Ureter (tissue), 1 donor: ENCODE data around the gene RPS24. TPM values are rescaled to one million over a fixed set of nuclear protein-coding genes. Genes with fewer than 3 reads are reported as not detected.
"Not testable (repeated sequence)": the region's sequence is repeated elsewhere in the genome, so short reads cannot be mapped to it uniquely, and the experiment has no call there.

Source experiments
- DNase-seq: peaks from one replicate; pipeline ENCODE4 v3.0.0-alpha.2; 2020; ENCODE audit warnings: low spot score
- total RNA-seq: library from RNA; stranded (reverse); gene quantifications from one replicate; pipeline ENCODE4 v1.2.4, GENCODE V29; 2023
- donor health status: DM: yes; HTN: yes; CAD: no.

The RPS24 gene
- 2,044 TPM for total RNA-seq

DNA sequence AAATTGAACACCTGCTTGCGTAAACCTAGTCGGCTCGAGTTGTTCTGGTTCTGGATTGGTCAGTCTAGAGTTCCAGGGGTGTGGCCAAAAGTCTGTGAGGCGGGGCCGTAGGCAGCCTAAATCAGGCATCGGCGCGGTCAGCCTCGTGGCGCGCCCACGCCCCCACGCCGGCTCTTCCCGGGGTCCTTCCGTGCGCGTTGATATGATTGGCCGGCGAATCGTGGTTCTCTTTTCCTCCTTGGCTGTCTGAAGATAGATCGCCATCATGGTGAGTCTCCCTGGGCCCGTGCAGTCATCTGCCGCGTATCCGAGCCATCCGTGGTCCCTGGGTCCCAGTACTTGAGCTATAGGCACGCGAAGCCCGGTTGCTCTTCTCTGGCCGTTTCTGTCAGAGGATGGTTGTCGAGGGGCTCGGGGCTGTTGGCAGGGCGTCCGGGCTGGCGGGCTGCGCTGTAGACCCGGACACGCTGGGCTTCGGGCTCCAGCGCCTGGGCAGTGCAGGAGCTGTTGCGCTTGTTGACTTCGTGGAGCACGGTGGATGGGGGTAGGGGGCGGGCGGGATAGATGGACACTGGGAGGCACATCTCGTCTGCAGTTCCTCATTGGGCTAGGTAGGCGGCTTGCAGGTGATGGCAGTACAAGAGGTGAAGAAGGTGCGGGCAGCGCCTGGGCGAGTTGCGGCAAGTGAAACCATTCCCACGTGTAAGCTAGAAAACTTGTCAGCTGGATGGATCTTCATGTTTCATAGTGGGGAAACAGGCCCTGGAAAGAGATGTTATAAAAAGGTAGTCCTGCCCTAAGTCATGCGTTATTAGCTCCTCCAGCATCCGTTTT lies at the start of gene RPS24:
TSS of gene RPS24 (plus strand) at position 227 of the 834 bp plus-strand sequence. CDS start at position 266, 39 bp downstream.
- DNase-seq = peak; percentile 96

DNA sequence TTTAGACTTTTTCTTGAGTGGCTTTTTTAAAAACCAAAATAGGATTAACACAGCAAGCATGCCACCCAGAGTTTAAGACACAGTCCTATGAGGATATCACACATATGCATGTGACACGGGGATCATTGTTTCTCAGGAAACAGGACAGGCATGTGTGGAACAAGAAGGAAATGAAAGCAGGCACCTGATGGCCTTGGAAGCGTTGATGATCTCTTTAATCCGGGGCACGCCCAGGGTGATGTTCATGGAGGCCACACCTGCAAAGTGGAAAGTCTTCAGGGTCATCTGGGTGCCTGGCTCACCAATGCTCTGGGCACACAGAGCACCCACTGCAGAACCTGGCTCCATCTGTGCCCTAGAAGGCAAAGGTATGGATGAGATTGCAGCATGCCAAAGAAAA lies 48.7 kb upstream of the RPS24 start:
- no peak for DNase-seq

DNA sequence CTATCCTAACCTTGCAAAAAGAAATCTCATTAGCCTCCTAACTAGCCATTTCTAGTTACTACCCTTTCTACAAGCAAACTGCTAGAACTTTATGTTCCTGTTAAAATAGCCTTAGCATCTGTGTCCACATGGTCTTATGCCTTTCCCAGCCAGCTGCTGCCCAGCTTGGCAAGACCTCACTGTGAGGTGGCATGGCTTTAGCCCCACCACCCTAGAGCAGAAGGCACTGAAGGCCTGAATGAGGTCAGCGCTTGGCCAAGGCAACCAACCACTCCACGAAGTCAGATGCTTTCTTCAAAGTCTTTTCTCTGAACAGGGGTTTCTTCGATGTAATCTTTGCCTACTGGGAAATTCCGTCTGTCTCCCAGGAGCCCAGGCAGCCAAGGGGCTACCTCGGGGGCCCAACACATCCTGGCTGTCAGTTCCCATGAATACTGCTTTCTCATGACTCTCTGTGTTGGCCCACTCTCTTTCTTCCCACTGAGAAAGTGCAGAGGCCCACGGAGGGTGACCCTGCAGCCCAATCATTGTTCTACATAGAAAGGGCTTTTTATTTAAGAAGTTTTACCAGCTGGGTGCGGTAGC lies 45.9 kb upstream of the RPS24 start:
- DNase-seq = no peak

DNA sequence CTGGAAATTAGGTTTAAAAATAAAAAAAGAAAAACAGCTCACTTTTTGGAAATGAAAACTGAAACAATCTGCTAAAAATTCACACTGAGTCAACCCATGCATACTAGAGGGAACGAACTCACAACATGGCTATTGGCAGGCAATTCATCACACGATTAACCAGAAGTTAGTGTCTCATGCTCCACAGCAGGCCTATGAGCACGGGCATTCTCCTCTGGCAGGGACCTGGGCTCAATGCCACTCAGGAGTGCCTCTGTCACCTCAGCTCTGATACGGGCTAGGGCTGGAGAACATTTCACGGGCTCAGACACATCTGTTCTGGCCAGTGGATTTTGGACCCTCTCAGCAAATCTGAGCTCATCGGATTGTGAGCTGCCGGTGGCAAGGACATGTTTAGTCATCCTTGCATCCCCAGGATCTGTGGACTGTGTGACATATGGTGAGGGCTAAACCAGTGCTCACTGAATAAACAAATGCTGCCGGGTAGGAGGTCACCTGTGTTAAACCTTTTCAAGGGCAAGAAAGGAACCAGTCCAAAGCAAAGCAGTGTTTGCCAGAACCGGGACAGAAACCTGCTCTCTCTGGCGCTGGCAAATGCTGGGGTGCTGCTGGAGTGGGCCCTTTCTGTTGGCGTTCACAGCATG lies 44.5 kb upstream of the RPS24 start:
- no peak for DNase-seq

DNA sequence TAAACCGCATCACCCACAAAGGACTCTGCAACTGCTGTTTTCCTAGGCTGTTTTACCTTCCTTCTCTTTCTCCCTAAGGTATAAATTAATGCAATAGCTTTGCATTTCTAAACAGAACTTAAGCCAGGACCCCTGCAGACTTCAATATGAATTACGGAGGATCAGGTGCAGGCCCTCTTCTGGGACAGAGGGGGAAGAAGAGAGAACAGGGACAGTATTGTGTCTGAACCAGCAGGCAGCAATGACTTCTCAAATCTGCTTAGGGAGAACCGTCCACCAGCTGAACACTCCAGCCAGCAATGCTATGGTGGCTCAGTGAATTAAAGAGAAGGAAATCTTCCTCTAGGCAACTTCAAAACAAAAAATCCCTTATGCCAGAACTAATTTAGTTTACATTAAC lies 40.0 kb upstream of the RPS24 start:
- DNase-seq = no peak

DNA sequence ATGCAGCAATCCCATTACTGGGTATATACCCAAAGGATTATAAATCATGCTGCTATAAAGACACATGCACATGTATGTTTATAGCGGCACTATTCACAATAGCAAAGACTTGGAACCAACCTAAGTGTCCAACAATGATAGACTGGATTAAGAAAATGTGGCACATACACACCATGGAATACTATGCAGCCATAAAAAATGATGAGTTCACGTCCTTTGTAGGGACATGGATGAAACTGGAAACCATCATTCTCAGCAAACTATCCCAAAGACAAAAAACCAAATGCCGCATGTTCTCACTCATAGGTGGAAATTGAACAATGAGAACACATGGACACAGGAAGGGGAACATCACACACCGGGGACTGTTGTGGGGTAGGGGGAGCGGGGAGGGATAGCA lies 34.9 kb upstream of the RPS24 start:
- not testable (repeated sequence) for DNase-seq

DNA sequence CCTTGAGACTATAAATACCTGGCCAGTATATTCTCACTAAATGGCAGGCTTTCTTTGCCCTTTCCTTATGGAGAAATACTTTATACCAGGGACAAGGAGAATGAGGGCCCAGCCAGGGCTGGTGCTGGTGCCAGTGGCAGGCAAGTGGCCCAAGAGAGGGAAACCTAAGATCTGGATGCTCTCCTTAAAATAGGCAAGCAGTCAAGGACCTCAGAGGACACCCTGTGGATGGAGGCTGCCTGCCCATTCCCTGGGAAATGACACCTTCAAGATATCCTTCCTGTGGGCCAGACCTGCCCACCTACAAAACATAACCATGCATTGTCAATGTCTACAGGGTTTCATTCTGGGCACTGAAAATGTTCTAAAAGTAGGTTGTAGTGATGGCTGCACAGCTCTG lies 33.5 kb upstream of the RPS24 start:
- DNase-seq = no peak

DNA sequence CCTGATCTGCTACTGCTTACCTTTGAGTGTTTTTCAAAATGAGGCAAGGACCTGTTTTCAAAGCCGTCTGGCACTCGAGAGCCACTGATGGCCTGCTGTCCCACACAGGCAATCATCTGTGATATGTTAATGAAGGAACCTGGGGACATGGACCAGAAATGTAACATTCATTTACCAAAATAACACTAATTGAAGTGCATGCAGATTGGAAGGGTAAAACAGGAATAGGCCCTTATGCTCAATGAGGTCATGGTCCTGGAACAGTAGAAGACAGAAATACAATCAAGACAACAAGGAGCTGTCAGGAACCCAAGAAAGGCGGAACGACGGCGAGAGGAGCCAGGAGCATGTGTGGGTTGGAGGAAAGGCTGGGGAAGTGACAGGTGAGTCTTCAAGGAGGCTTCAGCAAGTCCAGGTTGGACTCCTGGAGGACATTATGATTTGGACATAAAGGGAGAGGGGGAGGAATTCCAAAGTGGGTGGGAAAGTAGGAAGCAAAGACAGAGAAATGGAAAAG lies 32.6 kb upstream of the RPS24 start:
- DNase-seq = no peak

DNA sequence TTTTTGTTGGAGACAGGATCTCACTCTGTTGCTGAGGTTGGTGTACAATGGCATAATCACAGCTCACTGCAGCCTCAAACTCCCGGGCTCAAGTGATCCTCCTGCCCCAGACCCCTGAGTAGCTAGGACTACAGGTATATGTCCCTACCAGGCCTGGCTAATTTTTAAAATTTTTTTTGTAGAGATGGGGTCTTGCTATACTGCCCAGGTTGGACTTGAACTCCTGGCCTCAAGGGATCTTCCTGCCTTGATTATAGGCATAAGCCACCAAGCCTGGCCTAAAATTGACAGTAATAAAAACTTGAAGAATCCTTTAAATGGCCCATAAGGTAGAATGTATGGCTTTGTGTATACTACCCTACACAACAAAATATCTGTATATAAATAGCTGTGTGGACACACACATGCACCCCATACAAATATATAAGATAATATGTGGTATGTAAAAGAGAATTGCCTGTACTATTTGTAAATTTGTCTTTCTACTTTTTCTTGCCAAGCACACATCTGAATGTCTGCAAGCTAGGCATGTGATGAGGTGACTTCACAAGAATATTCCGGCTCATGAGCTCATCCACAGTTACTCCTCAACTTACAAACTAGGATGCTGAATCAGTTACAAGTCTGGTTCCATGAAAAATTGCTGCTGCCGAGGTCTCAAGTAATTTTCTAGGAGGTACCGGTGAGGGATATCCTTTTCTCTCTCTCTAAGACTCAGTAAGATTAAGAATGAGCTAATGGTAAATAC lies 30.9 kb upstream of the RPS24 start:
- DNase-seq = no peak

DNA sequence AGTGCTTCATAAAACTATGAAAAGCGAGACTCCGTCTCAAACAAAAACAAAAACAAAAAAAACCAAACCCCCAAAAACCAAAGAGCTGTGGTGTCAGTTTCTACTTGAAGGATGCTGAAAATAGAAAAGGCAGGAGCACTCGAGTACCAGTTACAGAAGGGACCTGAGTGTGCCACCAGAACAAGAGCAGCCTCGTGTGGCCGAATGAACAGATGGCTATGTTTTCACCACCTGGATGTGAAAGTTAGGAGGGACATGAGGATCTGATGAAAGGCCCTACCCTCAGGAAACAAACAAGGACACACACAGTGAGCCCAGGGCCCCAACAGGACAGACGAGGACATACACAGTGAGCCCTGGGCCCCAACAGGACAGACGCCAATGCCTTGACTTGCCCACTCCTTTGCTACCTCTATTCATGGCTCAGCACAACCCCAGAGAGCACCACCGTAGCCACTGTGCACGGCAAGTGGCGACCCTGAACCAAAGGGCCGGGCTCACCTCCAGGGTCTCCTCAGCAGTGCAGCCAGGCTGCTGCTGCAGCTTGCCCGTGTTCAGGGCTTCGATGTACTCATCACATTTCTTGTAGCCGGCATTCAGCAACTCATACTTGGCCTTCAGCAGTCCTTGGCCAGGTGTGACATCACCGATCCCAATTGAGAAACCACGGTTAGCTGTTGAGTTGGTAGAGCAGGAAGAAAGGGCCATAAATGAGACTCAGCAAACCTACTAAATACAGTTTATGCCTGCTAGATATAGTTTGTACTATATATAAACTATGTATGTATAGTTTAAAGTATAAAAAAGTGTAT lies 29.2 kb upstream of the RPS24 start:
- no peak for DNase-seq

DNA sequence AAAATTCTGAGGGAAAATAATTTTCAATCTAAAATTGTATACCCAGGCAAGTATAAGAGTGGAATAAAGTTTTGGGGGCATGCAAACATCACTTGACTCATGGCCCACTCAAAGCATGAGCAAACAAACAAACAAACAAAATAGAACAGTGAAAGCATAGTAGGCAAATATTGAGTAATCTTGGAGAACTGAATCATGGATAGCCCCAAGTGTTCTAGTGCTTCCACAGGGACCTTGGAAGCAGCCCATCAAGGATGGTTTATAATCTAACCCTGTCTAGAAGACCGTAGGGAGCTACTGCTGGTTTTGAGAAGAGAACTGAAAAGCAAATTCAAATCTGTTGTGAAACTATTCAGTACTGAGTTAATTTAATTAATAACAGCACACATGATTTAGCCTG lies 26.5 kb upstream of the RPS24 start:
- DNase-seq = no peak

DNA sequence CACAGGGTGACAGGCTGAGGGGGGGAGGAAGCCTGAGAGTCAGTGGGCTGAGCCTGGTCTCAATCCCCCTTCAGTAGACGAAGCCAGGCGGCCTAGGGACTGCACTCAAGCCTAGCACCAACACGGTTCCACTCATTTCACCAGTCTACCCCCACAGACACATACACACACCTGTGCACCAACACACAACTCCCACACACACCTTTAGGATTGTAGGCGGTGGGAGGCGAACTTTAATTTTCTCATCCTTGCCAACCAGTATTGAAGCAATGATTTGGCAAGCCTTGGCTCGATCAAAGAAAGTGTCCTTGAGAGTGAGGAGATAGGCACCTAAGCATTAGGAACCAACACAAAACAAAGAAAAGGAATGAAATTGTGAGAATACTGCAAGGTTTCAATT lies 24.0 kb upstream of the RPS24 start:
- DNase-seq = no peak

DNA sequence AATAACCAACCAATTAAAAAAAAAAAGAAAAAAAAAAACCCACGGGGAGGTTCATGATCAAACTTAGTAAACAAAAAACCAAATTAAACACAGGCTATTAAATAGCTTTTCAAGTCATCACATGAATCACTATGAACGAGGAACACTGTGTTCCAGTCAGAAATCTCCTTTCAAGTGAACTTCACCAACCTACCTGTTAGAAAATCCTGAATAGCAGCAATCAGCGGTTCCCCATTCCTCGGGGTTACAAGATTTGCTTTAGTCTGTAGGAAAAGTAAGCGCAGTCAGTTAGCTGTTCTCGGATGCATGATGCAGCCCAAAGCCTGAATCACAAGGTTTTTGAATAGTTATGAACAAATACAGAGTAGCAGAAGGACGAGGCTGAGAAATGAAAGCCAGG lies 23.4 kb upstream of the RPS24 start:
- DNase-seq = no peak

DNA sequence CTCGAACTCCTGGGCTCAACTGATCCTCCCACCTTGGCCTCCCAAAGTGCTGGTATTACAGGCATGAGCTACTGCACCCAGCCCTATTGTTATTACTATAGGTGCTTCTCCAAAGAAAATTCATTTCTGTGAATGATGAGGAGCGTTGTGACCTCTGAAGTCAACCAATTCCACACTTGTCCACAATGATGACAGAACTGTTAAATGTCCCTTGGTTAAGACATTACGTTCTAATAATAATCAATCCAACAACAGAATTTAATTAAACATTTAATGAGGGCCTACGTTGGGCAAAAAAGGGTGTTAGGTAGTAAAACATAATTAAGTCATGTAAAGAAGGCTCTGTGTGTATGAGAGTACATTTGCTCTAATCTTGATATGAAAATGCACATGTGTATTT lies 22.6 kb upstream of the RPS24 start:
- no peak for DNase-seq

DNA sequence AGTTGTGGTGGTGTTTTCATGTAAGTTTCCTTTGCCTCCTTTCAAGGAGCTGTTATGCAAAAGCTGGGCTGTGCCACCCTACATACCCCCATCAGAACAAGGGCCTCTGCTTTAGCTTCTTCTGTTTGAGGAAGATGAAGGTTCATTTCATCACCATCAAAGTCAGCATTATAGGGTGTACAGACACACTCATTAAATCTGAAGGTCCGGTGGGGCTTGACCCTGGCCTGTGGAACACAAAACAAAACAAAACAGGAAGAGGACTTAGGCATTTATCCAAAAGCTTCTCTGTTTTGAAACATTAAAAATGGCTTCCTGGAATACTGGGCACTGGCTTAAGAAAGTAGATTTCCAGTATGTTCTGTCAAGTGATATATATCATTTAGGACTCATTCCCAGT lies 20.1 kb upstream of the RPS24 start:
- DNase-seq = no peak

DNA sequence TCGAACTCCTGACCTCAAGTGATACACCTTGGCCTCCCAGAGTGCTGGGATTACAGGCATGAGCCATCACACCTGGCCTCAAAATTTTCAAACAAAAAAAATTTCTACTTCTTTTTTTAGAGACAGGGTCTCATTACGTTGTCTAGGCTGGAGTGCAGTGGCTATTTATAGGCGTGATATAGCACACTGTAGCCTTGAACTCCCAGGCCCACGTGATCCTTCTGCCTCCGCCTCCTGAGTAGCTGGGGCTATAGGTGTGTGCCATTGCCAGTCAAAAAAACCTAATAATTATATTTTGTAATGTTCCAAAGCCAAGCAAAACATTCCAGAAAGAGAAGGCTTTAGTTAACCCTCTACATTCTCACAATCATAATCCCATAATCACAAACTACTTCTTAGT lies 18.1 kb upstream of the RPS24 start:
- DNase-seq = no peak

DNA sequence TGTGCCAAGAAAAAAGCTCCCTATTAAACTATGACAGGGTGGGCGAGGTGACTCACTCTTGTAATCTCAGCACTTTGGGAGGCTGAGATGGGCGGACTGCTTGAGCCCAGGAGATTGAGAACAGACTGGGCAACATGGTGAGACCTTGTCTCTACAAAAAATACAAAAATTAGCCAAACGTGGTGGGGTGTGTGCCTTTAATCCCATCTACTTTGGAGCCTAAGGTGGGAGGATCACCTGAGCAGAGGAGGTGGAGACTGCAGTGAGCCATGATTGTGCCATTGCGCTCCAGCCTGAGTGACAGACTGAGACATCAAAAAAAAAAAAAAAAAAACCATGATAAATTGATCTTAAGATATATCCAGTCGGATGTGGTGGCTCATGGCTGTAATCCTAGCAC lies 15.8 kb upstream of the RPS24 start:
- no peak for DNase-seq

DNA sequence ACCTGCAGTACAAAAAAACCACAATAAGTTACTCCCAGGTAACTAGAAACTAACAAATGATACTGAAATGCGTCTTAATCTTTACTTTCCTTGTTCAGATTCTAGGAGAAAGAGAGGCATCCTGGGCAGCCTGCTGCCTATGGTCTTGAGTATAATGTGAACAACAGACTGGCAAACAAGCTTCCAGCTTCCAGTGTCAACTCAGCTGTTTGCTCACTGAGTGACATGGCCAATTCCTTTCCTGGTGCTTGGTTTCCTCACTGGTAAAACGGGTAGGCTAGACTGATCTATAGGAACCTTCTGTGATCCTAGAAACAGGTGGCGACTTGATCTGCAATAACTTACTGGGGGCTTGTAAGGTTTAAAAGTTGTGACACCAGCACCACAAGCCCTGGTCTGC lies 14.4 kb upstream of the RPS24 start:
- no peak for DNase-seq

DNA sequence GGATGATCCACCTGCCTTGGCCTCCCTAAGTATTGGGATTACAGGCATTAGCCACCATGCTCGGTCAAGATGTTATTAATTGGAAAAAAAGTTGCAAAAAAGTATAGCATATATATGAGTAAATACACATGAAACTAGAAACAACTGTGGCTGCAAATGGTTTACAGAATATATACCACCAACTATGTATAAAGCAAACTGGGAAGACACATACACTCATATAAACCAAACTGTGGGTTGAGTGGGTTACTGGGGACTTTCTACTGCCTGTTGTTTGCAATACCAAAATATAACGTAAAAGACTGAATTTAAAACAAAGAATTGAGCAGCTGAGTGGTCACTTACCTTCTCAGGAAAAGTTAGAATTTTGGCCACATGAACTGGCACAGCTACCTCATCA lies 12.5 kb upstream of the RPS24 start:
- no peak for DNase-seq

DNA sequence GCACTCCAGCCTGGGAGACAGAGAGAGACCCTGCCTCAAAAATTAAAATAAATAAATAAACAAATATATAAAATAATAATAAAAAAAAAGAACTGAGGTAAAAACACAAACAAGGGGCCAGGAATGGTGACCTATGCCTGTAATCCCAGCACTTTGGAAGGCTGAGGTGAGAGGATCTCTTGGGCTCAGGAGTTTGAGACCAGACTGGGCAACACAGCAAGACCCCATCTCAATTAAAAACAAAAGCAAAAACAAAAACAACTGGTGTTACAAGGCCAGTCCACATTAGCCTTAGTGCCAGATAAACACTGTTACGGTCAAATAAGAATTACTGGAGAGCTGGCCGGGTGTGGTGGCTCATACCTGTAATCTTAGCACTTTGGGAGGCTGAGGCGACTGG lies 9.9 kb upstream of the RPS24 start:
- no peak for DNase-seq

DNA sequence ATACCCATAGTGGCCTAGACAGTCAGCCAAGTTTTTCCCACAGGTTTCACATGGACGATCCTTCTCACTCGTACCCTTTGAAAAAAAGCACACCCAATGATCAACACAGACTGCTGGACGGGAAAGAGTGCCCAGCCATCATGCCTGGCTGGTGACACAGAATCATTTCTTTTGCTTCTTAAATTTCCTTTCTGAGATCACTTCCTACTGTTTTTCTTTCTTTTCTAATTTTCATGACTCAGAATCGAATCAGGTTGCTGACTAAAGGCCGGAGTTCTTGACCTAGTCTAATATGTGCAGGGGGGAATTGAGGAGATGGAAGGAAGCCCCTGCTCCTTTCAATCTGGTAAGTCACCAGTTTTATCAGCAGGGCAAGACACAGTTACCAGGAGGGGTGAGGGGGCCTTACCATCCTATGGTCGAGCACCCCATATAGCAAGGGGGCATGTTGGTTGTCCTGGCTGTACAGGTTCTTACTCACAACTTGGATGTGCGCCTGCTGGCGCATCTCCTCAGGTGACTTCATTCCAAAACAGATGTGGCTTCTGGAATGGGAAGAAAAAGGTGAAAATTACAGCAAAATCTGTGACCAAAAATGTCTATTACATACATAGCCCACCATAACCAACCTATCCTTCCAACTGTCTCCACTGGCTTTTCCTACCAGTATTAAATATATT lies 7.8 kb upstream of the RPS24 start:
- no peak for DNase-seq
